ENCODE data around the gene GNPAT. TPM values are rescaled to one million over a fixed set of nuclear protein-coding genes. Genes with fewer than 3 reads are reported as not detected.

GNPAT gene
- total RNA-seq = 30.7 and 31.9 TPM in 2 replicates

GRCh38 chr1:231240883-231241735, at the start of gene GNPAT:
Gene GNPAT, plus strand, starts transcription at chr1:231241212. Its CDS starts 167 bp downstream, at chr1:231241379.

Other genes starting within 250 kb of the GNPAT start
- 20.2 and 28.4 TPM in 2 replicates for gene FAM89A, start 201.0 kb upstream of the GNPAT start, total RNA-seq
- not detected in 2 replicates for gene TRIM67, start 79.2 kb upstream of the GNPAT start, total RNA-seq
- 7.8 and 9.3 TPM in 2 replicates for gene EXOC8, start 96.6 kb downstream of the GNPAT start, total RNA-seq
- gene SPRTN, start 97.1 kb downstream of the GNPAT start, total RNA-seq = 7.8 and 17.5 TPM in 2 replicates
- 21.6 and 24.1 TPM in 2 replicates for gene EGLN1, start 181.1 kb downstream of the GNPAT start, total RNA-seq

Data from airway epithelial cell (primary cell).